ENCODE measurements around the gene IL19. TPM values are rescaled to one million over a fixed set of nuclear protein-coding genes. Genes with fewer than 3 reads are reported as not detected.

IL19 gene
- total RNA-seq, 1 donor from 2014 or later = not detected

GRCh38 chr1:206883160-206883559 lies 112.6 kb downstream of the IL19 start:
- Mint-ChIP-seq H3K9me3 (peaks cover 8% of the 10 kb centered on the region), H3K27ac (ENCODE audit: unreplicated experiment) (no peak overlapping the region), H3K4me3 (no peak overlapping the region), H3K4me1 (no peaks in the 10 kb centered on the region), H3K27me3 (ENCODE audit: low read depth) (peaks cover 31% of the 10 kb centered on the region), H3K36me3 (ENCODE audit: low read depth) (peaks cover 3% of the 10 kb centered on the region)
- DNase-seq (ENCODE audit: low read depth, low spot score) = no peak
- no peak for TF ChIP-seq CTCF (conservative IDR thresholded peaks at IDR 0.05)

- TF ChIP-seq CTCF (conservative IDR thresholded peaks at IDR 0.05) = no peak
- DNase-seq (ENCODE audit: low read depth, low spot score) = no peak
- no peak overlapping the region for H3K27ac Mint-ChIP-seq (ENCODE audit: unreplicated experiment)
- H3K36me3 Mint-ChIP-seq (ENCODE audit: low read depth) = no peaks in the 10 kb centered on the region
- no peaks in the 10 kb centered on the region for H3K4me1 Mint-ChIP-seq
- H3K27me3 Mint-ChIP-seq (ENCODE audit: low read depth) = peaks cover 34% of the 10 kb centered on the region
- H3K9me3 Mint-ChIP-seq = peaks cover 3% of the 10 kb centered on the region
- no peak overlapping the region for H3K4me3 Mint-ChIP-seq
These were observed 113.3 kb downstream of the IL19 start for GRCh38 chr1:206883876-206884275.

GRCh38 chr1:206885341-206886060 lies 114.9 kb downstream of the IL19 start:
- no peak overlapping the region for H3K4me3 Mint-ChIP-seq
- H3K9me3 Mint-ChIP-seq = no peaks in the 10 kb centered on the region
- peaks cover 37% of the 10 kb centered on the region for H3K27me3 Mint-ChIP-seq (ENCODE audit: low read depth)
- H3K36me3 Mint-ChIP-seq (ENCODE audit: low read depth) = no peaks in the 10 kb centered on the region
- TF ChIP-seq CTCF (conservative IDR thresholded peaks at IDR 0.05) = no peak
- H3K4me1 Mint-ChIP-seq = no peaks in the 10 kb centered on the region
- H3K27ac Mint-ChIP-seq (ENCODE audit: unreplicated experiment) = no peak overlapping the region
- no peak for DNase-seq (ENCODE audit: low read depth, low spot score)

- H3K4me3 Mint-ChIP-seq = no peak overlapping the region
- H3K27me3 Mint-ChIP-seq (ENCODE audit: low read depth) = peaks cover 42% of the 10 kb centered on the region
- no peaks in the 10 kb centered on the region for H3K36me3 Mint-ChIP-seq (ENCODE audit: low read depth)
- H3K9me3 Mint-ChIP-seq = no peaks in the 10 kb centered on the region
- no peak for TF ChIP-seq CTCF (conservative IDR thresholded peaks at IDR 0.05)
- no peak for DNase-seq (ENCODE audit: low read depth, low spot score)
- no peak overlapping the region for H3K27ac Mint-ChIP-seq (ENCODE audit: unreplicated experiment)
- H3K4me1 Mint-ChIP-seq = no peaks in the 10 kb centered on the region
These were observed 116.3 kb downstream of the IL19 start for GRCh38 chr1:206886831-206887230.

- Mint-ChIP-seq H3K27me3 (ENCODE audit: low read depth) (peaks cover 40% of the 10 kb centered on the region), H3K4me1 (no peaks in the 10 kb centered on the region), H3K36me3 (ENCODE audit: low read depth) (no peaks in the 10 kb centered on the region), H3K4me3 (no peak overlapping the region), H3K27ac (ENCODE audit: unreplicated experiment) (no peak overlapping the region), H3K9me3 (no peaks in the 10 kb centered on the region)
- TF ChIP-seq CTCF (conservative IDR thresholded peaks at IDR 0.05) = no peak
- DNase-seq (ENCODE audit: low read depth, low spot score) = no peak
These were observed 117.1 kb downstream of the IL19 start for GRCh38 chr1:206887701-206888100.
